Measurements from ENCODE around the gene GARNL3.

GARNL3 gene

DNA sequence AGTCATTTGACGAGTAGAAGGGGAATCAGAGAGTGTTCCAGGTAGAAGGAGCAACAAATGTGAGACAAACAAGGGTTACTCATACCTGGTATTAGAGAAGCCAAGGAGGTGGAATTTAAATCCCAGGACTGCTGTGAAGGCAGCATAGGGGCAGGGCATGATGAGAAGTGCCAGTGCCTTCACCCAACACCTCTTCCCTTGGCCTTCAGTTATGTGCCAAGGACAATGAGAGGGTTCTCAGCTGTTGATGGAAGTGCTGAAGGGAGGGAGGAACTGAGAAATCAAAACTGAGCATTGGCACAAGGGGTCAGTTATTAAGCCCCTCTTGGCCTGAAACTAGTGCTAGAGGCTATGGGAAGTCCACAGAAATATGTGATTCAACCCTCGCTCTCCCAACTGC, 50.3 kb downstream of the GARNL3 start:
- no peak for DNase-seq

DNA sequence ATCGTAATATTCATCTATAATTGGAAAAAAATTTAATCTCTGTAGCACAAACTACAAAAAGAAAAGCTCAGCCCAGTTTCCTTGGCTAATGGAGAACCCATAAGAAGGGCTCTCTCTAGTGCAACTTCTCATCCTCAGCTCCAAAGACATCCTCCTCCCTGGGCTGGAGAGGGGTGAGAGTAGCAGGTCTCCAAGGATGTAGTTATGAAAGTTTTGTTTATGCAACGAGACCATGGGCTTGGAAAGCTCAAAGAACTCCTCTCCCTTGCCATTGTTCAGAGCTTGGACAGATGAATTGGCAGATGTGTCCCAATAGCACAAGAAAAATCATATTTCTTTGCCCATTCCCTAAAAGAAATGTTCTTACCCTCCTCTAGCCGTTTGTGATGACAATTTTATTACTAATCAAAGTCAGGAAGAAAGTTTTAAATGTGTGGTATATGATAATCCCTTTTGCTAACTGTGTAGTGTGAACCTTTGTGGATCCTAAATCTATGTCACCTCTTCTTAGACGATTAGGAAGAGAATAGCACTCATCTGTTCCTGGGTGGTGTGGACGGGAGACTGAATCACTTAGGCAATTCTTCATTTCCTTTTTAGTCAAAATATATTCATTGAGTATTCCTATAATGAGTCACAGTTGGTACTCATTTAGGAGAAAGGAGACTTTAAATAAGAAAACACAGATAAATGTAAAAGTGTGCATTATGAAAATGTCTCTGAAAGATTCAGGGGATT, 52.2 kb downstream of the GARNL3 start:
- DNase-seq, result no peak

GRCh38 chr9:127318651-127319167, 54.1 kb downstream of the GARNL3 start:
- no peak for DNase-seq

GRCh38 chr9:127319366-127320114, 55.0 kb downstream of the GARNL3 start:
- no peak for DNase-seq

- no peak for DNase-seq
Observed at GRCh38 chr9:127320115-127320378, 55.5 kb downstream of the GARNL3 start.

GRCh38 chr9:127323393-127323792, 58.8 kb downstream of the GARNL3 start:
- no peak for DNase-seq

DNA sequence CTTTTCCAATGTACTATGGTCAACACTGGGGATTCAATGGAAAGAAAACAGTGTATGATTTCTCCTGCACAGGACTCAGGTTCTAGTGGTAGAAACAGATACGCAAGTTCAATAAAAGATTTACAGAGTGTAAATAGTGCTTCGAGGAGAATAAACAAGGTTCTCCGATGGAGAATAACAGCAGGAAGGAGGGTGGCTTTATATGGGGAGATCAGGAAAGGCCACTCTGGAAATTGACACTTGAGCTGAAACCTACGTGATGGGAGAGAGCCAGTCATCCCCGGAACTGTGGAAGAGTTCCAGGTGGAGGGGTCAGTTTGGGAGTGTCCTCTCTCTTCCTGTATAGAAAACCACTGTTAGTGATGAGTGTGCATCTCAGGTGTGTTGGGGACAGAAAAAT, 65.9 kb downstream of the GARNL3 start:
- no peak for DNase-seq

GRCh38 chr9:127333221-127334064, 68.9 kb downstream of the GARNL3 start:
- DNase-seq, result no peak

- DNase-seq, result no peak
Observed at GRCh38 chr9:127334725-127335124, 70.2 kb downstream of the GARNL3 start.

DNA sequence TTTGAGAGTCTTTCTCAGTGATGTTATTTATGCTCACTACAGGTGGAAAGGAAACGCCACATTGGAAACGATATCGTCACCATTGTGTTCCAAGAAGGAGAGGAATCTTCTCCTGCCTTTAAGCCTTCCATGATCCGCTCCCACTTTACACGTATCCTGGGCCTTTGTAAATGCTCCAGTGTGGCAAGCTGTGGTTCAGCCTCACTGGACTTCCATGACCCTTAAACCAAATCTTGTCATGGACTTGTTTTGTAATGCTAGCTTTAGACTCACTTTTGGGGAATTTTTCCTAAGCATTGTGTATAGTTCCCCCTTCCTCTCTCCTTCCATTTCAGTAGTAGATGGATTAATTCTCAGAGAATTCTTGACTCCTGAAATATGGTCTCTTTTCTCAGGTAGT, 71.5 kb downstream of the GARNL3 start:
- no peak for DNase-seq

- DNase-seq, result peak; percentile 48 to 77
Observed at GRCh38 chr9:127336506-127337352, 72.2 kb downstream of the GARNL3 start.

- DNase-seq, result no peak
Observed at GRCh38 chr9:127340721-127341120, 76.1 kb downstream of the GARNL3 start.

GRCh38 chr9:127341152-127341551, 76.6 kb downstream of the GARNL3 start:
- no peak for DNase-seq

DNA sequence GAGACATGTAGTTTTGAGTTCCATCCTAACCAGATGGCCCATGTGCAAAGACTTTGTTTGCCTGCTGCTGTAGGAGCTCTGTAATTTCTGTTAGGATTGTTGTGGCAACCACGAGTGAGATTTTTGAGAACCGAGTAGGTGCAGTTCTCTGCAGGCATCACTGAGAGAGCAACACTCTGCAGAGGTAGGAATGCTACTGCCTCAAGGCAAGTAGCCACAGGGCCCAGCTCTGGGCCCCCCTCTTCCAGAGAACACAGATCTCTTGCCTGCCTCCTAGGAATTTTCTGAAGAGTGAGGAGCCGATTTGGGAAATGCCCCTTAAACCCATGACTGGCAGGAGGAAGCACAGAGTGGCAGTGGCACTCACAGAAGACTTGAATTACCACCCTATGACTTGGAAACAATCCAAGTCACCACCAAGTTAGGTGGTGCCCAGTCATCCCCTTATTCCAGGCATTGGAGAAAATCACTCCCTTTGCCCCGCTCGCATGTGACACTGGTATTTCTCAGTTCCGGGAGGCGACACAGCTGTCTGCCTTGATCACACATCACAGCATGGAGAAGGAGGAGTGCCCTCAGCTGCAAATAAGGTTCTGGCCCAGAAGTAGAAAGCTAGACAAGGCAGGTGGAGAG, 79.9 kb downstream of the GARNL3 start:
- DNase-seq, result no peak

DNA sequence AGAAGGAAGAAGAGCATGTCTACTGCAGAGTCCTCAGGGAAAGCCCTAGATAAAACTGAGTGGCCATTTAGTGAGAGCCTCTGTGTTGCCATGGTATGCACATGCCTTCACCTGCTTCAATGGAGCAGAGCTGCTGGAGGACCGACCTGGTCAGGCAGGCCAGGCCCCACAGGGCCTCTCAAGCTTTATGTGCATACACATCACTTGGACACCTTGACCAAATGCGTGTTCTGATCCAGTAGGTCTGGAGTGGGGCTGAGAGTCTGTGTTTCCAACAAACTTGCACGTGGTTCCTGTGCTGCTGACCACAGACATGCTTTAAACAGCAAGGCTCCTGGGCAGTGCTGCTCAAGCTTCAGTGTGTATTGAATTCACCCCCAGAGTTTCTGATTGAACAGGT, 81.0 kb downstream of the GARNL3 start:
- no peak for DNase-seq

- no peak for DNase-seq
Observed at GRCh38 chr9:127346584-127346983, 82.0 kb downstream of the GARNL3 start.

DNA sequence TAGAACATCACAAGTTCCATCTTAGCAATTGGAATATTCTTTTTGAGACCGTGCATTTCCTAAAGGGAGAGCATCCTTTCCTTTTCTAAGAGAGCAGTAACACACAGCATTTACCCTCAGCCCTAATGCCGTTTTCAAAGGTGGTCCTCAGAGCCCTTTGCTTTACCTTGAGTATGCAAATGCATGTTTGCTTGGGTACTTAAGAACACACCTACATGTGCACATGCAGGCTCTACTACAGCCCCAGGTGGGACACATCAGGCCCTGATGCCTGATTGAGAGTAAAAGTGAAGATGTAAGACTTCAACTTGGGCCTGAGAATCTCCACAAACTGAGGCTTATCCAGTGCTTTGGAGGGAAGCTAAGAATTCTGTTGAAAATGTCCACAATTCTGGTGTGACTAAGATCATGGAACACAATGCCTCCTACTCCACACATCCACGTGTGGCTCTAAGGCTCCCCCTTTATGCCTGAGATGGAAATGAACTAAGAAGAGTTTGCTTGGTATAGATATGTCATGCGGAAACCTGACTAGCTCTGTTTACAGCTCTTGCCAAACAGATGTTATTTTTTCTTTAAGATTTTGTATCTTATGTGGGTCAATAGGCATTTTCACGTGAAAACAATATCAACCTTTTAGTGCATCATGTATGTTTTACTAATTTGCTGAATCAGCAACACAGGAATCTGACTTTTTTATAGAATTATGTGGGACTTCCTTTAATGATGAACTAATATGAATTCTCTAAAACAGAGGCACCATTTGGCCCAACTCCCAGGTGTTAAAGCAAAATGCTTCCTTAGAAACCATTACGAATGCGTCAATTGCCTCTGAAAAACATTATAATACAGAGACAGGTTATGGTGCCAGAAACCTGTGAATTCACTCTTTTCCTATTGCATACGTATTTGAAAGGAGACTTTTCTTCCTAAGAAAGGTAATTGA, 83.5 kb downstream of the GARNL3 start:
- peak; percentile 24 to 26 for DNase-seq

GRCh38 chr9:127349483-127350113, 85.0 kb downstream of the GARNL3 start:
- peak; percentile 18 to 24 for DNase-seq

- no peak for DNase-seq
Observed at GRCh38 chr9:127351182-127352166, 86.9 kb downstream of the GARNL3 start.

All from NCI-H446 (cell line).